A549 (cell line): ENCODE data around the gene MTPN.

ENCODE experiments used
- CHD2 ChIP-seq: fragments of 150-350 bp; IDR thresholded peaks from 2 replicates; pipeline ENCODE4 v1.6.1; 2014; ENCODE audit warnings: low read length; ENCODE audit not compliant: partially characterized antibody
- CHD4 ChIP-seq: fragments of 200-600 bp; sonication (generic); IDR thresholded peaks from 2 replicates; pipeline ENCODE4 v1.6.1; 2016; ENCODE audit warnings: antibody characterized with exemption, mild to moderate bottlenecking, borderline replicate concordance
- CTCF ChIP-seq: fragments of >200 bp; sonication (Bioruptor Twin); formaldehyde crosslinking; IDR thresholded peaks from 3 replicates; pipeline ENCODE4 v1.5.1; 2016
- E2F6 ChIP-seq: IDR thresholded peaks from 2 replicates; pipeline ENCODE4 v1.6.1; 2012; ENCODE audit warnings: low read depth, borderline replicate concordance
- ELK1 ChIP-seq: fragments of 150-350 bp; IDR thresholded peaks from 2 replicates; pipeline ENCODE4 v1.6.1; 2014; ENCODE audit warnings: low read depth, mild to moderate bottlenecking, low read length
- EP300 ChIP-seq, 2 experiments: fragments of >200 bp; sonication (Bioruptor Twin); formaldehyde crosslinking; IDR thresholded peaks; 2 replicates in 1 of 2; 3 replicates in 1 of 2; pipeline ENCODE4 v1.6.1; 2016 to 2017
- HES2 ChIP-seq: fragments of >200 bp; sonication (Bioruptor Twin); formaldehyde crosslinking; IDR thresholded peaks from 2 replicates; pipeline ENCODE4 v1.6.1; 2016
- MAX ChIP-seq: IDR thresholded peaks from 2 replicates; pipeline ENCODE4 v1.6.1; 2012
- MAZ ChIP-seq: fragments of 150-350 bp; IDR thresholded peaks from 2 replicates; pipeline ENCODE4 v1.6.1; 2014; ENCODE audit warnings: antibody characterized with exemption, low read depth, low read length, borderline replicate concordance
- PHF8 ChIP-seq: fragments of 200-600 bp; sonication (generic); IDR thresholded peaks from 2 replicates; pipeline ENCODE4 v1.6.1; 2016; ENCODE audit warnings: low read depth, mild to moderate bottlenecking, antibody characterized with exemption, moderate library complexity, borderline replicate concordance
- RAD21 ChIP-seq, 2 experiments: fragments of >200 bp in 1 of 2; sonication (Bioruptor Twin) in 1 of 2; formaldehyde crosslinking in 1 of 2; IDR thresholded peaks in 1 of 2; conservative IDR thresholded peaks in 1 of 2; 2 replicates in 1 of 2; 3 replicates in 1 of 2; pipeline ENCODE4 v1.6.1; 2012 to 2018; ENCODE audit warnings: inconsistent platforms in 1 of 2
- USF2 ChIP-seq: fragments of 450-650 bp; IDR thresholded peaks from 2 replicates; pipeline ENCODE4 v1.6.1; 2014; ENCODE audit warnings: antibody characterized with exemption

- TF ChIP-seq MAZ (no peak), ELK1 (no peak), CTCF (no peak), EP300 (IDR thresholded peaks at IDR 0.05) (no peak), CHD2 (no peak), USF2 (no peak), PHF8 (no peak), CHD4 (no peak), MAX (no peak), RAD21 (conservative IDR thresholded peaks at IDR 0.05 in 1 of 2, IDR thresholded peaks at IDR 0.05 in 1 of 2) (no peak), HES2 (no peak), E2F6 (no peak)
Measured at GRCh38 chr7:135957627-135958026, 19.5 kb downstream of the MTPN start.
